Measurements from ENCODE around the gene CRIM1.

CRIM1 gene

GRCh38 chr2:36507408-36507812, 151.8 kb downstream of the CRIM1 start:
- FAIRE-seq (peak; percentile 79), DNase-seq (ENCODE audit: insufficient read length, low spot score) (peak; percentile 70)

- no peak for DNase-seq (ENCODE audit: insufficient read length, low spot score)
- no peak for FAIRE-seq
These were observed 153.5 kb downstream of the CRIM1 start for GRCh38 chr2:36509075-36509474.

- FAIRE-seq, result no peak
- no peak for DNase-seq (ENCODE audit: insufficient read length, low spot score)
These were observed 156.5 kb downstream of the CRIM1 start for GRCh38 chr2:36511858-36512603.

GRCh38 chr2:36512705-36513104, 157.1 kb downstream of the CRIM1 start:
- FAIRE-seq (no peak), DNase-seq (ENCODE audit: insufficient read length, low spot score) (no peak)

GRCh38 chr2:36513661-36514060, 158.1 kb downstream of the CRIM1 start:
- DNase-seq (ENCODE audit: insufficient read length, low spot score), result no peak
- no peak for FAIRE-seq

GRCh38 chr2:36515538-36515937, 160.0 kb downstream of the CRIM1 start:
- no peak for DNase-seq (ENCODE audit: insufficient read length, low spot score)
- FAIRE-seq, result no peak

GRCh38 chr2:36516136-36516870, 160.7 kb downstream of the CRIM1 start:
- FAIRE-seq (no peak), DNase-seq (ENCODE audit: insufficient read length, low spot score) (no peak)

- DNase-seq (ENCODE audit: insufficient read length, low spot score), result no peak
- no peak for FAIRE-seq
These were observed 164.9 kb downstream of the CRIM1 start for GRCh38 chr2:36520431-36520830.

GRCh38 chr2:36523153-36523552, 167.6 kb downstream of the CRIM1 start:
- DNase-seq (ENCODE audit: insufficient read length, low spot score) (no peak), FAIRE-seq (no peak)

GRCh38 chr2:36525245-36525644, 169.7 kb downstream of the CRIM1 start:
- DNase-seq (ENCODE audit: insufficient read length, low spot score) (no peak), FAIRE-seq (peak; percentile 57)

GRCh38 chr2:36526226-36526625, 170.6 kb downstream of the CRIM1 start:
- FAIRE-seq (no peak), DNase-seq (ENCODE audit: insufficient read length, low spot score) (no peak)

- peak; percentile 28 for FAIRE-seq
These were observed 172.7 kb downstream of the CRIM1 start for GRCh38 chr2:36528274-36528673.

GRCh38 chr2:36528766-36529392, 173.3 kb downstream of the CRIM1 start:
- FAIRE-seq, result no peak

More at GRCh38 chr2:36528274-36528673, 172.7 kb downstream of the CRIM1 start:
- no peak for DNase-seq (ENCODE audit: insufficient read length, low spot score)

GRCh38 chr2:36530178-36530982, 174.8 kb downstream of the CRIM1 start:
- no peak for DNase-seq (ENCODE audit: insufficient read length, low spot score)
- FAIRE-seq, result no peak

More at GRCh38 chr2:36528766-36529392, 173.3 kb downstream of the CRIM1 start:
- no peak for DNase-seq (ENCODE audit: insufficient read length, low spot score)

GRCh38 chr2:36530983-36531354, 175.4 kb downstream of the CRIM1 start:
- FAIRE-seq (no peak), DNase-seq (ENCODE audit: insufficient read length, low spot score) (no peak)

GRCh38 chr2:36534275-36534799, 178.8 kb downstream of the CRIM1 start:
- FAIRE-seq (no peak), DNase-seq (ENCODE audit: insufficient read length, low spot score) (no peak)

- no peak for FAIRE-seq
- no peak for DNase-seq (ENCODE audit: insufficient read length, low spot score)
These were observed 179.5 kb downstream of the CRIM1 start for GRCh38 chr2:36535099-36535498.

GRCh38 chr2:36536776-36537175, 181.2 kb downstream of the CRIM1 start:
- FAIRE-seq, result no peak
- no peak for DNase-seq (ENCODE audit: insufficient read length, low spot score)

- FAIRE-seq, result no peak
- DNase-seq (ENCODE audit: insufficient read length, low spot score), result no peak
These were observed 182.8 kb downstream of the CRIM1 start for GRCh38 chr2:36538335-36538734.

GRCh38 chr2:36539631-36540030, 184.1 kb downstream of the CRIM1 start:
- DNase-seq (ENCODE audit: insufficient read length, low spot score), result no peak
- FAIRE-seq, result no peak
